ENCODE results near the gene CXCL1. TPM values are rescaled to one million over a fixed set of nuclear protein-coding genes. Genes with fewer than 3 reads are reported as not detected.

The CXCL1 gene
- total RNA-seq, 1 donor = 134 TPM

Other genes with a start within 250 kb of the CXCL1 start
- gene RASSF6, start 249.0 kb upstream of the CXCL1 start, total RNA-seq = not detected in 2 replicates
- 25.1 and 294 TPM in 2 replicates for gene CXCL8, start 128.8 kb upstream of the CXCL1 start, total RNA-seq
- 0.64 and 4.7 TPM in 2 replicates for gene CXCL6, start 32.7 kb upstream of the CXCL1 start, total RNA-seq
- not detected in 2 replicates for gene PF4V1, start 16.1 kb upstream of the CXCL1 start, total RNA-seq
- not detected in 2 replicates for gene PF4, start 112.6 kb downstream of the CXCL1 start, total RNA-seq
- gene PPBP, start 118.8 kb downstream of the CXCL1 start, total RNA-seq = not detected in 2 replicates
- gene CXCL5, start 129.3 kb downstream of the CXCL1 start, total RNA-seq = 0.32 and 2.2 TPM in 2 replicates
- 0.32 and 3.0 TPM in 2 replicates for gene CXCL3, start 169.3 kb downstream of the CXCL1 start, total RNA-seq
- 1.3 and 3.5 TPM in 2 replicates for gene CXCL2, start 229.8 kb downstream of the CXCL1 start, total RNA-seq